Adrenal gland (tissue), 12 donors: ENCODE data around the gene WSB1. TPM values are rescaled to one million over a fixed set of nuclear protein-coding genes. Genes with fewer than 3 reads are reported as not detected.
A peak's percentile ranks its signal among the peaks of the same experiment; 100 is the strongest.

ENCODE experiments used
- DNase-seq, 7 donors: peaks; one replicate each; pipeline ENCODE4 v3.0.0-alpha.2; 2019 to 2020
- H3K27ac ChIP-seq, 5 donors: fragments of 200-600 bp; sonication (generic) in 4 of 5; 1 replicate in 3 of 5; 2 replicates in 2 of 5; pipeline versions ENCODE4 v1.5.1 to v1.8.0; 2016 to 2020; ENCODE audit warnings: mild to moderate bottlenecking in 1 of 5
- H3K27me3 ChIP-seq: fragments of 200-600 bp; 2 replicates; pipeline ENCODE4 v1.8.0; 2021
- H3K36me3 ChIP-seq, 2 donors: fragments of 200-600 bp; replicated peaks in 1 of 2; 1 replicate in 1 of 2; 2 replicates in 1 of 2; pipeline versions ENCODE4 v1.5.1 to v1.8.0; 2018 to 2022
- H3K4me1 ChIP-seq, 2 donors: fragments of 200-600 bp; replicated peaks in 1 of 2; 1 replicate in 1 of 2; 2 replicates in 1 of 2; pipeline versions ENCODE4 v1.5.1 to v1.8.0; 2018 to 2021
- H3K4me3 ChIP-seq, 4 donors: fragments of 200-600 bp; sonication (generic) in 3 of 4; one replicate each; pipeline ENCODE4 v1.5.1; 2016 to 2018
- H3K9me3 ChIP-seq, 3 donors: fragments of 200-600 bp; sonication (generic) in 1 of 3; replicated peaks in 1 of 3; 1 replicate in 2 of 3; 2 replicates in 1 of 3; pipeline versions ENCODE4 v1.5.1 to v1.8.0; 2016 to 2021
- CTCF ChIP-seq, 6 experiments: fragments of 450-650 bp in 4 of 6; fragments of 200-600 bp in 2 of 6; sonication (generic) in 1 of 6; IDR thresholded peaks; 1 replicate in 5 of 6; 2 replicates in 1 of 6; pipeline versions ENCODE4 v1.5.1 to v1.8.0; 2016 to 2021; ENCODE audit warnings: antibody characterized with exemption in 6 of 6, mild to moderate bottlenecking in 2 of 6, moderate library complexity in 1 of 6
- POLR2A ChIP-seq, 2 donors: fragments of 450-650 bp; IDR thresholded peaks; one replicate each; pipeline ENCODE4 v1.6.1; 2017; ENCODE audit warnings: antibody characterized with exemption in 2 of 2, mild to moderate bottlenecking in 2 of 2, moderate library complexity in 1 of 2
- WGBS, 4 donors: extraction: QIAGEN DNeasy Blood & Tissue Kit in 2 of 4; methylation state at CpG; one replicate each; pipeline versions ENCODE4 v1.1.5 to v1.1.7; 2013 to 2017; 5-methylcytosine and 5-hydroxymethylcytosine counted together
- intact Hi-C, 2 donors: fragments of 100-400 bp; cut with DNase I; formaldehyde crosslinking; loops; one replicate each; pipeline versions ENCODE4 v1.14.1 to v1.15.0; 2022 to 2023
- polyA plus RNA-seq, 3 donors: library from polyadenylated mRNA; stranded (reverse); fragments of 200-250 nt in 2 of 3; fragments of 350-450 nt in 1 of 3; fragmentation: Illumina TruSeq in 1 of 3; extraction: RNeasy Lipid Tissue Mini Kit (QIAGEN cat#74804) in 1 of 3; gene quantifications; one replicate each; pipeline ENCODE4 v1.2.3, GENCODE V29; 2013 to 2014
- total RNA-seq, 9 donors: library from RNA; depleted of rRNA in 4 of 9; stranded (reverse); fragments of >200 nt in 4 of 9; fragments of 120-200 nt in 1 of 9; fragmentation: NEBNext Ultra II Directional in 1 of 9; extraction: Animal tissue kit (Norgen Biotek cat#: 25700) in 1 of 9; gene quantifications; one replicate each; pipeline versions ENCODE4 v1.1.0 to v1.2.4, GENCODE V29; 2013 to 2023
- donor health status: healthy with polysubstance abuse.
- donor health status: Bipolar disorder and iron deficiency.
- donor health status: DM: yes; HTN: yes; CAD: no.
- donor health status: DM: no; HTN: no; CAD: no.
- donor health status: DM: no; HTN: no; CAD: no.
- donor health status: DM: yes; HTN: yes; CAD: no.

The WSB1 gene
- total and polyA plus RNA-seq, 12 donors: 27.5 to 170 (median 82.4) TPM

GRCh38 chr17:27340575-27340974 is 46.7 kb downstream of the WSB1 start:
- TF ChIP-seq POLR2A (IDR thresholded peaks at IDR 0.05): no peak
- TF ChIP-seq CTCF (IDR thresholded peaks at IDR 0.05): no peak
- H3K9me3 ChIP-seq: no peaks in the 10 kb centered on the region
- H3K4me1 ChIP-seq: peaks cover 0 to 6% of the 10 kb centered on the region in 2 donors
- 85 to 93% (median 90%) methylated on average over 7 of the region's 7 CpGs for WGBS, 4 donors
- intact Hi-C loops: no loop called here
- no peaks in the 10 kb centered on the region for H3K27me3 ChIP-seq
- no peak overlapping the region for H3K27ac ChIP-seq
- H3K4me3 ChIP-seq: no peak overlapping the region
- DNase-seq: peak in 1 of 7 donors; percentile 5
- no peaks in the 10 kb centered on the region for H3K36me3 ChIP-seq

- peak in 1 of 7 donors; percentile 16 for DNase-seq
- no peaks in the 10 kb centered on the region for H3K27me3 ChIP-seq
- no peaks in the 10 kb centered on the region for H3K36me3 ChIP-seq
- TF ChIP-seq POLR2A (IDR thresholded peaks at IDR 0.05) (no peak), CTCF (IDR thresholded peaks at IDR 0.05) (no peak)
- no peaks in the 10 kb centered on the region for H3K9me3 ChIP-seq
- peaks cover 0 to 6% of the 10 kb centered on the region in 2 donors for H3K4me1 ChIP-seq
- intact Hi-C loops: no loop called here
- peak overlapping the region in 1 of 5 donors; percentile 1 for H3K27ac ChIP-seq
- 36 to 61% (median 58%) methylated on average over 4 of the region's 4 CpGs for WGBS, 4 donors
- no peak overlapping the region for H3K4me3 ChIP-seq
Measured at GRCh38 chr17:27341041-27341471, 47.1 kb downstream of the WSB1 start.

GRCh38 chr17:27342059-27342458 is 48.1 kb downstream of the WSB1 start:
- TF ChIP-seq CTCF (IDR thresholded peaks at IDR 0.05) (no peak), POLR2A (IDR thresholded peaks at IDR 0.05) (no peak)
- intact Hi-C loops: no loop called here
- peaks cover 0 to 6% of the 10 kb centered on the region in 2 donors for H3K4me1 ChIP-seq
- H3K4me3 ChIP-seq: no peak overlapping the region
- 87 to 90% (median 88%) methylated on average over 4 of the region's 4 CpGs for WGBS, 4 donors
- no peaks in the 10 kb centered on the region for H3K9me3 ChIP-seq
- DNase-seq: peak in 1 of 7 donors; percentile 12
- no peaks in the 10 kb centered on the region for H3K27me3 ChIP-seq
- H3K36me3 ChIP-seq: no peaks in the 10 kb centered on the region
- no peak overlapping the region for H3K27ac ChIP-seq

GRCh38 chr17:27343294-27343693 is 49.4 kb downstream of the WSB1 start:
- DNase-seq: no peak
- H3K4me3 ChIP-seq: no peak overlapping the region

More at GRCh38 chr17:27343294-27343693, 49.4 kb downstream of the WSB1 start:
- 50 to 79% (median 67%) methylated on average over 2 to 3 of the region's 3 CpGs for WGBS, 4 donors
- no peaks in the 10 kb centered on the region for H3K9me3 ChIP-seq
- H3K27me3 ChIP-seq: no peaks in the 10 kb centered on the region
- peaks cover 3 to 11% of the 10 kb centered on the region in 2 donors for H3K4me1 ChIP-seq
- intact Hi-C loops: no loop called here
- no peaks in the 10 kb centered on the region for H3K36me3 ChIP-seq
- TF ChIP-seq CTCF (IDR thresholded peaks at IDR 0.05) (no peak), POLR2A (IDR thresholded peaks at IDR 0.05) (no peak)
- H3K27ac ChIP-seq: no peak overlapping the region
